Erythroblast (primary cell): ENCODE data around the gene TAAR6.

Experiments used
- GATA1 ChIP-seq: IDR thresholded peaks from 2 replicates; pipeline ENCODE4 v1.6.1; 2011; ENCODE audit warnings: low read depth, mild to moderate bottlenecking, control low read depth, low read length, moderate library complexity
- POLR2A ChIP-seq: IDR thresholded peaks from 2 replicates; pipeline ENCODE4 v1.6.1; 2011; ENCODE audit warnings: mild to moderate bottlenecking, low read length

DNA sequence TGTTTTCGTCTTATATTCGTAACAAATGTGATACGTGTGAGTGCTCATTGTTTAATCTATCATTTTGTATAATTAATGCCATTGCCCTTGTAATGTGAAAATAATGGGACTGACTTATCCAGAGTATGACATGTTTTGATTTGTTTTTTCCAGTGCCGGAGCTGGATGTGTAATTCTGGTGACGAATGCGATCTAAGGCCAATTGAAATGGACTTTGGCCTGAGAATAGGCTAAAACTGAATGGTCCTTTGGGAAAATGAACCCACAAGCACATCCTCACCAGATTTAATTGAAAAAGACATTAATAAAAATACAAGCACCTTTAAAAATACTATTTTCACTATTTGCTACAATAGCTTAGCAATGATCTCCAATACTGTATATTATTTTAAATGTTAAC lies 26.1 kb downstream of the TAAR6 start:
- TF ChIP-seq POLR2A (no peak), GATA1 (no peak)
